Measurements from ENCODE around the gene PATZ1. TPM values are rescaled to one million over a fixed set of nuclear protein-coding genes. Genes with fewer than 3 reads are reported as not detected.

Gene PATZ1
- total and polyA plus RNA-seq, 2 donors (not counting 3 experiments of a cell fraction or from before 2014, with no cell fraction given), result 19.7 to 23.7 TPM

DNA sequence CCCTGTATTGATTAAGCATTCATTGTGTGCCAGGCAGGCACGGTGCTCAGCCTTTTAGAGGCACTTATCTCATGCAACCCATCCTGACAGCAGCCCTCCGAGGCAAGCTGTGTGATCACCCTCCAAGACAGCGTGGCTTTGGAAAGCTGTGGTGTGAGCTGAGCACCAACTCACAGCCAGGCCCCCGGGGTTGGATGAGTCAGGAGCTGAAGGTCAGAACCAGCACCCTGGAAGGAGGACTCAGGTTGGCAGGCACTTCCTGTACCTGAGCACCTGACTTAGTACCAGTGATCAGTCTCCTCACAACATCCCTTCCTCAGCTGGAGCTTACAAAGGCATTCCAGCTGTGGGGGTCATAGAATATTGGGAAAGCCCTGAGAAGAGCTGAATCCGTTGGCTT, 9.0 kb downstream of the PATZ1 start:
- FAIRE-seq (no peak), DNase-seq (ENCODE audit: low read depth, low spot score) (no peak)
- Histone ChIP-seq H3K4me3 (replicated peaks in 1 of 3; ENCODE audit: insufficient read depth in 1 of 3, low read depth in 1 of 3, low read length in 3 of 3) (no peak overlapping the region), H3K9ac (replicated peaks; ENCODE audit: extremely low read depth, insufficient read depth, low read length) (no peak overlapping the region), H3K79me2 (ENCODE audit: control insufficient read depth, insufficient read depth, low read length) (no peaks in the 10 kb centered on the region), H4K20me1 (replicated peaks; ENCODE audit: control insufficient read depth, extremely low read depth, insufficient read depth, low read length) (no peaks in the 10 kb centered on the region), H3K9me3 (replicated peaks; ENCODE audit: control insufficient read depth, insufficient read depth, low read length) (no peaks in the 10 kb centered on the region), H2AFZ (ENCODE audit: low read depth, low read length) (no peak overlapping the region), H3K27me3 (ENCODE audit: control insufficient read depth in 2 of 2, insufficient read depth in 2 of 2, low read length in 2 of 2) (no peaks in the 10 kb centered on the region), H3K4me2 (ENCODE audit: insufficient read depth, low read length) (no peak overlapping the region), H3K36me3 (ENCODE audit: control insufficient read depth in 2 of 2, extremely low read depth in 1 of 2, insufficient read depth in 2 of 2, low read length in 2 of 2) (peaks cover 5 to 33% of the 10 kb centered on the region in 2 experiments), H3K4me1 (ENCODE audit: control insufficient read depth, extremely low read depth, insufficient read depth, low read length) (no peaks in the 10 kb centered on the region), H3K9me1 (replicated peaks; ENCODE audit: control insufficient read depth, extremely low read depth, insufficient read depth, low read length) (no peaks in the 10 kb centered on the region), H3K27ac (ENCODE audit: insufficient read depth, low read depth, low read length) (no peak overlapping the region)
- intact Hi-C loops (cut with micrococcal nuclease) (no loop called here), dilution Hi-C loops (cut with MboI; ENCODE audit: extremely low pct_ligation_motif_present, low sequenced_read_pairs) (no loop called here)
- ChIA-PET POLR2A (no interaction called here), CTCF (interaction anchor here (1.3 to 2.6 kb wide), 3 partner anchors 8 to 24 kb away, joined by 4 to 12 read pairs (median 5); no protein-coding TSS in a partner anchor)
- BruUV-seq (replicated peaks), result no TSS peak
- no peak for TF ChIP-seq GATA2 (IDR thresholded peaks at IDR 0.05; ENCODE audit: insufficient read depth, insufficient read length, low read depth, low read length)
- TF ChIP-seq FOS (IDR thresholded peaks at IDR 0.05; ENCODE audit: borderline replicate concordance, insufficient read depth, low read length), result no peak
- no peak for TF ChIP-seq MAX (IDR thresholded peaks at IDR 0.05; ENCODE audit: insufficient read depth, insufficient read length)
- TF ChIP-seq POLR2A (IDR thresholded peaks at IDR 0.05; ENCODE audit: low read depth, low read length), result no peak
- TF ChIP-seq JUN (IDR thresholded peaks at IDR 0.05; ENCODE audit: borderline replicate concordance, insufficient read depth, insufficient read length, low read depth), result no peak
- TF ChIP-seq POLR2AphosphoS5 (IDR thresholded peaks at IDR 0.05; ENCODE audit: insufficient read depth, low read depth, low read length), result no peak
- no peak for TF ChIP-seq EZH2 (IDR thresholded peaks at IDR 0.05; ENCODE audit: borderline replicate concordance, low read depth, low read length, severe bottlenecking)

- Histone ChIP-seq H3K9me3 (replicated peaks; ENCODE audit: control insufficient read depth, insufficient read depth, low read length) (no peaks in the 10 kb centered on the region), H3K4me2 (ENCODE audit: insufficient read depth, low read length) (no peak overlapping the region), H3K9ac (replicated peaks; ENCODE audit: extremely low read depth, insufficient read depth, low read length) (no peak overlapping the region), H3K9me1 (replicated peaks; ENCODE audit: control insufficient read depth, extremely low read depth, insufficient read depth, low read length) (no peaks in the 10 kb centered on the region), H3K27me3 (ENCODE audit: control insufficient read depth in 2 of 2, insufficient read depth in 2 of 2, low read length in 2 of 2) (no peaks in the 10 kb centered on the region), H3K27ac (ENCODE audit: insufficient read depth, low read depth, low read length) (no peak overlapping the region), H3K36me3 (ENCODE audit: control insufficient read depth in 2 of 2, extremely low read depth in 1 of 2, insufficient read depth in 2 of 2, low read length in 2 of 2) (peaks cover 7 to 32% of the 10 kb centered on the region in 2 experiments), H2AFZ (ENCODE audit: low read depth, low read length) (no peak overlapping the region), H3K79me2 (ENCODE audit: control insufficient read depth, insufficient read depth, low read length) (no peaks in the 10 kb centered on the region), H3K4me1 (ENCODE audit: control insufficient read depth, extremely low read depth, insufficient read depth, low read length) (no peaks in the 10 kb centered on the region), H3K4me3 (replicated peaks in 1 of 3; ENCODE audit: insufficient read depth in 1 of 3, low read depth in 1 of 3, low read length in 3 of 3) (no peak overlapping the region), H4K20me1 (replicated peaks; ENCODE audit: control insufficient read depth, extremely low read depth, insufficient read depth, low read length) (no peaks in the 10 kb centered on the region)
- FAIRE-seq (no peak), DNase-seq (ENCODE audit: low read depth, low spot score) (no peak)
- dilution Hi-C loops (cut with MboI; ENCODE audit: extremely low pct_ligation_motif_present, low sequenced_read_pairs) (no loop called here), intact Hi-C loops (cut with micrococcal nuclease) (no loop called here)
- TF ChIP-seq JUN (IDR thresholded peaks at IDR 0.05; ENCODE audit: borderline replicate concordance, insufficient read depth, insufficient read length, low read depth), result no peak
- TF ChIP-seq POLR2AphosphoS5 (IDR thresholded peaks at IDR 0.05; ENCODE audit: insufficient read depth, low read depth, low read length), result no peak
- TF ChIP-seq EZH2 (IDR thresholded peaks at IDR 0.05; ENCODE audit: borderline replicate concordance, low read depth, low read length, severe bottlenecking), result no peak
- TF ChIP-seq GATA2 (IDR thresholded peaks at IDR 0.05; ENCODE audit: insufficient read depth, insufficient read length, low read depth, low read length), result no peak
- TF ChIP-seq POLR2A (IDR thresholded peaks at IDR 0.05; ENCODE audit: low read depth, low read length), result no peak
- TF ChIP-seq FOS (IDR thresholded peaks at IDR 0.05; ENCODE audit: borderline replicate concordance, insufficient read depth, low read length), result no peak
- TF ChIP-seq MYC (IDR thresholded peaks at IDR 0.05; ENCODE audit: low read depth, low read length), result no peak
- TF ChIP-seq CTCF (IDR thresholded peaks at IDR 0.05; ENCODE audit: extremely low read depth in 1 of 2, insufficient read depth in 1 of 2, low read depth in 1 of 2, low read length in 2 of 2), result no peak
- TF ChIP-seq MAX (IDR thresholded peaks at IDR 0.05; ENCODE audit: insufficient read depth, insufficient read length), result no peak
- ChIA-PET POLR2A (no interaction called here), CTCF (interaction anchor here (1.2 kb wide), 1 partner anchor 21 kb away, joined by 5 read pairs; no protein-coding TSS in a partner anchor)
- BruUV-seq (replicated peaks), result no TSS peak
Observed at GRCh38 chr22:31334329-31334728, 11.8 kb downstream of the PATZ1 start.
